Measurements from ENCODE around the gene ACTN4.

Gene ACTN4

GRCh38 chr19:38684862-38685665 lies 37.6 kb downstream of the ACTN4 start:
- DNase-seq (ENCODE audit: low read depth), result no peak
- TF ChIP-seq CTCF (IDR thresholded peaks at IDR 0.05; ENCODE audit: control insufficient read depth, insufficient read depth, low read depth, low read length, missing control alignments), result no peak
- no peak overlapping the region for H3K4me3 ChIP-seq (ENCODE audit: control insufficient read depth, low read depth, low read length)

GRCh38 chr19:38685666-38686529 lies 38.4 kb downstream of the ACTN4 start:
- H3K4me3 ChIP-seq (ENCODE audit: control insufficient read depth, low read depth, low read length), result no peak overlapping the region
- DNase-seq (ENCODE audit: low read depth), result no peak
- TF ChIP-seq CTCF (IDR thresholded peaks at IDR 0.05; ENCODE audit: control insufficient read depth, insufficient read depth, low read depth, low read length, missing control alignments), result peak; percentile 64

- no peak for DNase-seq (ENCODE audit: low read depth)
- no peak overlapping the region for H3K4me3 ChIP-seq (ENCODE audit: control insufficient read depth, low read depth, low read length)
- no peak for TF ChIP-seq CTCF (IDR thresholded peaks at IDR 0.05; ENCODE audit: control insufficient read depth, insufficient read depth, low read depth, low read length, missing control alignments)
Observed at GRCh38 chr19:38686530-38686888, 39.1 kb downstream of the ACTN4 start.

GRCh38 chr19:38687837-38688378 lies 40.5 kb downstream of the ACTN4 start:
- no peak for TF ChIP-seq CTCF (IDR thresholded peaks at IDR 0.05; ENCODE audit: control insufficient read depth, insufficient read depth, low read depth, low read length, missing control alignments)
- no peak overlapping the region for H3K4me3 ChIP-seq (ENCODE audit: control insufficient read depth, low read depth, low read length)
- DNase-seq (ENCODE audit: low read depth), result no peak

GRCh38 chr19:38690146-38690545 lies 42.7 kb downstream of the ACTN4 start:
- no peak for TF ChIP-seq CTCF (IDR thresholded peaks at IDR 0.05; ENCODE audit: control insufficient read depth, insufficient read depth, low read depth, low read length, missing control alignments)
- DNase-seq (ENCODE audit: low read depth), result no peak
- no peak overlapping the region for H3K4me3 ChIP-seq (ENCODE audit: control insufficient read depth, low read depth, low read length)

- no peak for TF ChIP-seq CTCF (IDR thresholded peaks at IDR 0.05; ENCODE audit: control insufficient read depth, insufficient read depth, low read depth, low read length, missing control alignments)
- DNase-seq (ENCODE audit: low read depth), result no peak
- no peak overlapping the region for H3K4me3 ChIP-seq (ENCODE audit: control insufficient read depth, low read depth, low read length)
Observed at GRCh38 chr19:38690832-38691231, 43.4 kb downstream of the ACTN4 start.
